Muscle of leg (tissue), 11 donors: ENCODE data around the gene OR5C1. TPM values are rescaled to one million over a fixed set of nuclear protein-coding genes. Genes with fewer than 3 reads are reported as not detected.

Source experiments
- DNase-seq: peaks from one replicate; pipeline ENCODE4 v3.0.0; 2013
- H3K27ac ChIP-seq: one replicate; pipeline ENCODE4 v1.5.1; 2013; ENCODE audit warnings: mild to moderate bottlenecking, low read length, control low read depth
- H3K27me3 ChIP-seq: one replicate; pipeline ENCODE4 v1.6.1; 2013; ENCODE audit warnings: low read length; ENCODE audit not compliant: control insufficient read depth, insufficient read depth
- H3K36me3 ChIP-seq: one replicate; pipeline ENCODE4 v1.6.1; 2013; ENCODE audit warnings: low read length; ENCODE audit not compliant: control insufficient read depth, insufficient read depth
- H3K4me1 ChIP-seq: one replicate; pipeline ENCODE4 v1.6.1; 2013; ENCODE audit warnings: low read length; ENCODE audit not compliant: control insufficient read depth, insufficient read depth
- H3K4me3 ChIP-seq: one replicate; pipeline ENCODE4 v1.5.1; 2013; ENCODE audit warnings: low read length, control low read depth
- H3K9me3 ChIP-seq: replicated peaks from 2 replicates; pipeline ENCODE4 v1.6.1; 2013; ENCODE audit warnings: low read depth, low read length; ENCODE audit not compliant: control insufficient read depth
- WGBS: methylation state at CpG from one replicate; pipeline ENCODE4 v1.1.5; 2013; ENCODE audit warnings: missing lambda C conversion rate; ENCODE audit not compliant: insufficient coverage; 5-methylcytosine and 5-hydroxymethylcytosine counted together
- polyA plus RNA-seq, 8 donors: library from polyadenylated mRNA; unstranded; fragments of 120-200 nt; gene quantifications; one replicate each; pipeline versions ENCODE4 v1.2.1 to v1.2.3, GENCODE V29; 2013; ENCODE audit warnings: inconsistent platforms in 1 of 8, low replicate concordance in 1 of 8; ENCODE audit not compliant: insufficient read length in 8 of 8, insufficient read depth in 1 of 8
- total RNA-seq: library from RNA; stranded (reverse); fragments of 120-200 nt; gene quantifications from one replicate; pipeline ENCODE4 v1.2.4, GENCODE V29; 2013

Gene OR5C1
- total and polyA plus RNA-seq, 9 donors, result not detected

- peaks cover 3% of the 10 kb centered on the region for H3K36me3 ChIP-seq
- WGBS, result 0% methylated on average over 2 of the region's 8 CpGs
- H3K9me3 ChIP-seq, result no peaks in the 10 kb centered on the region
- H3K4me1 ChIP-seq, result no peaks in the 10 kb centered on the region
- H3K27ac ChIP-seq, result no peak overlapping the region
- no peak overlapping the region for H3K4me3 ChIP-seq
- H3K27me3 ChIP-seq, result no peaks in the 10 kb centered on the region
- DNase-seq, result peak; percentile 82
These were observed 21.7 kb downstream of the OR5C1 start for GRCh38 chr9:122810306-122810946.

- H3K4me1 ChIP-seq, result no peaks in the 10 kb centered on the region
- H3K9me3 ChIP-seq, result no peaks in the 10 kb centered on the region
- H3K27ac ChIP-seq, result no peak overlapping the region
- no peak for DNase-seq
- WGBS, result no CpG with 5 or more reads among the region's 4 CpGs
- H3K36me3 ChIP-seq, result peaks cover 11% of the 10 kb centered on the region
- H3K4me3 ChIP-seq, result no peak overlapping the region
- no peaks in the 10 kb centered on the region for H3K27me3 ChIP-seq
These were observed 24.0 kb downstream of the OR5C1 start for GRCh38 chr9:122812736-122813135.

GRCh38 chr9:122814545-122814944 is 25.8 kb downstream of the OR5C1 start:
- no CpG with 5 or more reads among the region's 6 CpGs for WGBS
- Histone ChIP-seq H3K4me1 (no peaks in the 10 kb centered on the region), H3K27ac (no peak overlapping the region), H3K4me3 (no peak overlapping the region), H3K36me3 (peaks cover 13% of the 10 kb centered on the region), H3K9me3 (no peaks in the 10 kb centered on the region), H3K27me3 (no peaks in the 10 kb centered on the region)
- no peak for DNase-seq

- no peaks in the 10 kb centered on the region for H3K27me3 ChIP-seq
- H3K4me3 ChIP-seq, result no peak overlapping the region
- no peak for DNase-seq
- H3K27ac ChIP-seq, result no peak overlapping the region
- H3K4me1 ChIP-seq, result no peaks in the 10 kb centered on the region
- H3K36me3 ChIP-seq, result peaks cover 19% of the 10 kb centered on the region
- no peaks in the 10 kb centered on the region for H3K9me3 ChIP-seq
These were observed 26.8 kb downstream of the OR5C1 start for GRCh38 chr9:122815544-122815943.

- Histone ChIP-seq H3K27ac (peak overlapping the region; percentile 52), H3K27me3 (no peaks in the 10 kb centered on the region), H3K36me3 (peaks cover 21% of the 10 kb centered on the region), H3K4me1 (no peaks in the 10 kb centered on the region), H3K4me3 (no peak overlapping the region), H3K9me3 (no peaks in the 10 kb centered on the region)
- WGBS, result 78% methylated on average over 14 of the region's 17 CpGs
- peak; percentile 46 for DNase-seq
These were observed 27.6 kb downstream of the OR5C1 start for GRCh38 chr9:122816163-122816867.

- H3K36me3 ChIP-seq, result peaks cover 44% of the 10 kb centered on the region
- DNase-seq, result no peak
- no peaks in the 10 kb centered on the region for H3K27me3 ChIP-seq
- H3K27ac ChIP-seq, result peak overlapping the region; percentile 11
- no peak overlapping the region for H3K4me3 ChIP-seq
- no peaks in the 10 kb centered on the region for H3K9me3 ChIP-seq
- no peaks in the 10 kb centered on the region for H3K4me1 ChIP-seq
- WGBS, result no CpG with 5 or more reads among the region's 3 CpGs
These were observed 30.6 kb downstream of the OR5C1 start for GRCh38 chr9:122819326-122819725.

GRCh38 chr9:122819791-122820489 is 31.2 kb downstream of the OR5C1 start:
- no peaks in the 10 kb centered on the region for H3K4me1 ChIP-seq
- peaks cover 42% of the 10 kb centered on the region for H3K36me3 ChIP-seq
- H3K27ac ChIP-seq, result peak overlapping the region; percentile 55
- 75% methylated on average over 9 of the region's 9 CpGs for WGBS
- H3K27me3 ChIP-seq, result no peaks in the 10 kb centered on the region
- peak; percentile 20 for DNase-seq
- no peak overlapping the region for H3K4me3 ChIP-seq
- H3K9me3 ChIP-seq, result no peaks in the 10 kb centered on the region

GRCh38 chr9:122820490-122820845 is 31.7 kb downstream of the OR5C1 start:
- WGBS, result 97% methylated on average over 9 of the region's 11 CpGs
- Histone ChIP-seq H3K27ac (peak overlapping the region; percentile 55), H3K36me3 (peaks cover 41% of the 10 kb centered on the region), H3K4me3 (no peak overlapping the region), H3K4me1 (no peaks in the 10 kb centered on the region), H3K9me3 (no peaks in the 10 kb centered on the region), H3K27me3 (no peaks in the 10 kb centered on the region)
- no peak for DNase-seq

GRCh38 chr9:122821278-122821943 is 32.7 kb downstream of the OR5C1 start:
- H3K4me3 ChIP-seq, result no peak overlapping the region
- no peaks in the 10 kb centered on the region for H3K27me3 ChIP-seq
- peaks cover 49% of the 10 kb centered on the region for H3K36me3 ChIP-seq
- H3K27ac ChIP-seq, result no peak overlapping the region
- DNase-seq, result peak; percentile 20
- no peaks in the 10 kb centered on the region for H3K9me3 ChIP-seq
- no CpG with 5 or more reads among the region's 7 CpGs for WGBS
- H3K4me1 ChIP-seq, result peaks cover under 1% of the 10 kb centered on the region

GRCh38 chr9:122822056-122822455 is 33.3 kb downstream of the OR5C1 start:
- WGBS, result no CpG with 5 or more reads among the region's 6 CpGs
- H3K36me3 ChIP-seq, result peaks cover 45% of the 10 kb centered on the region
- peaks cover 6% of the 10 kb centered on the region for H3K4me1 ChIP-seq

More at GRCh38 chr9:122822056-122822455, 33.3 kb downstream of the OR5C1 start:
- no peaks in the 10 kb centered on the region for H3K9me3 ChIP-seq
- DNase-seq, result no peak
- no peaks in the 10 kb centered on the region for H3K27me3 ChIP-seq
- no peak overlapping the region for H3K27ac ChIP-seq
- H3K4me3 ChIP-seq, result no peak overlapping the region
